B cell (primary cell): ENCODE data around the gene CYTL1. TPM values are rescaled to one million over a fixed set of nuclear protein-coding genes. Genes with fewer than 3 reads are reported as not detected.

ENCODE experiments used
- ATAC-seq: fragments of 200-7000 bp; cut with Tn5 transposase; one replicate; pipeline ENCODE4 v1.10.0; 2021; ENCODE audit warnings: low read depth, mild to moderate bottlenecking, moderate number of reproducible peaks, moderate library complexity
- CTCF ChIA-PET: fragments of 350-600 bp; sonication (Branson Sonifier 250); formaldehyde crosslinking; loops from one replicate; lab custom pipeline; 2021; ENCODE audit warnings: antibody characterized with exemption, inconsistent platforms; lab: Charles Lee
- POLR2A ChIA-PET: fragments of 350-600 bp; sonication (Branson Sonifier 250); formaldehyde crosslinking; loops from one replicate; lab custom pipeline; 2021; ENCODE audit warnings: antibody characterized with exemption; lab: Charles Lee
- DNase-seq: peaks from one replicate; pipeline ENCODE4 v3.0.0; 2013
- H2AFZ ChIP-seq: 2 replicates; pipeline ENCODE4 v1.6.1; 2012; ENCODE audit warnings: mild to moderate bottlenecking, low read depth, low read length; ENCODE audit not compliant: insufficient read depth, poor library complexity, severe bottlenecking
- H3K27ac ChIP-seq, 2 donors: 1 replicate in 1 of 2; 2 replicates in 1 of 2; pipeline ENCODE4 v1.5.1; 2012 to 2013; ENCODE audit warnings: low read length in 2 of 2, mild to moderate bottlenecking in 2 of 2, moderate library complexity in 1 of 2
- H3K27me3 ChIP-seq, 4 experiments: fragments of 200-600 bp in 1 of 4; sonication (generic) in 1 of 4; replicated peaks in 1 of 4; 1 replicate in 2 of 4; 2 replicates in 2 of 4; pipeline versions ENCODE4 v1.6.1 to v1.7.0; 2013 to 2016; ENCODE audit warnings: low read length in 3 of 4, mild to moderate bottlenecking in 2 of 4, mixed read lengths in 1 of 4, moderate library complexity in 1 of 4; ENCODE audit not compliant: insufficient read depth in 4 of 4, control insufficient read depth in 3 of 4; ENCODE audit errors: control extremely low read depth in 1 of 4
- H3K36me3 ChIP-seq, 2 experiments: replicated peaks in 1 of 2; 1 replicate in 1 of 2; 2 replicates in 1 of 2; pipeline versions ENCODE4 v1.6.1 to v1.7.1; 2013; ENCODE audit warnings: low read length in 1 of 2; ENCODE audit not compliant: insufficient read depth in 2 of 2, control insufficient read depth in 1 of 2; ENCODE audit errors: control extremely low read depth in 1 of 2, extremely low read depth in 1 of 2
- H3K4me1 ChIP-seq, 2 donors: fragments of 200-600 bp in 1 of 2; sonication (generic) in 1 of 2; 1 replicate in 1 of 2; 2 replicates in 1 of 2; pipeline versions ENCODE4 v1.5.1 to v1.6.1; 2013 to 2017; ENCODE audit warnings: low read length in 2 of 2; ENCODE audit not compliant: control insufficient read depth in 2 of 2, insufficient read depth in 2 of 2
- H3K4me2 ChIP-seq: replicated peaks from 2 replicates; pipeline ENCODE3; 2012; ENCODE audit warnings: mild to moderate bottlenecking, low read depth, low read length; ENCODE audit not compliant: poor library complexity, severe bottlenecking
- H3K4me3 ChIP-seq, 5 experiments: fragments of 200-600 bp in 1 of 5; sonication (generic) in 1 of 5; 1 replicate in 3 of 5; 2 replicates in 2 of 5; pipeline versions ENCODE4 v1.5.1 to v1.7.0; 2011 to 2016; ENCODE audit warnings: low read length in 4 of 5, mild to moderate bottlenecking in 4 of 5, low read depth in 2 of 5, control low read depth in 1 of 5, moderate library complexity in 1 of 5; ENCODE audit not compliant: insufficient read depth in 1 of 5; ENCODE audit errors: control extremely low read depth in 1 of 5, extremely low read depth in 1 of 5
- H3K79me2 ChIP-seq: fragments of 200-600 bp; sonication (generic); one replicate; pipeline ENCODE4 v1.6.0; 2016; ENCODE audit warnings: low read length; ENCODE audit not compliant: control insufficient read depth, insufficient read depth
- H3K9ac ChIP-seq: fragments of 200-600 bp; sonication (generic); 2 replicates; pipeline ENCODE4 v1.6.1; 2017; ENCODE audit warnings: mild to moderate bottlenecking, low read length, moderate library complexity
- H3K9me3 ChIP-seq, 3 donors: one replicate each; pipeline versions ENCODE4 v1.6.1 to v1.7.1; 2013; ENCODE audit warnings: low read length in 2 of 3; ENCODE audit not compliant: control insufficient read depth in 2 of 3, insufficient read depth in 1 of 3; ENCODE audit errors: control extremely low read depth in 1 of 3
- H4K20me1 ChIP-seq: 2 replicates; pipeline ENCODE4 v1.6.0; 2012; ENCODE audit warnings: mild to moderate bottlenecking, low read length; ENCODE audit not compliant: insufficient read depth, control insufficient read depth, poor library complexity, severe bottlenecking
- H3K27ac Mint-ChIP-seq: one replicate; pipeline ENCODE4 v1.8.0; 2021; ENCODE audit warnings: mixed read lengths
- H3K27me3 Mint-ChIP-seq: one replicate; pipeline ENCODE4 v1.8.0; 2021; ENCODE audit warnings: mixed read lengths
- H3K4me1 Mint-ChIP-seq: one replicate; pipeline ENCODE4 v1.8.0; 2021; ENCODE audit warnings: mixed read lengths
- H3K4me3 Mint-ChIP-seq: one replicate; pipeline ENCODE4 v1.8.0; 2021; ENCODE audit warnings: mixed read lengths
- H3K9me3 Mint-ChIP-seq: one replicate; pipeline ENCODE4 v1.8.0; 2022; ENCODE audit warnings: mixed read lengths; ENCODE audit not compliant: insufficient read depth
- CTCF ChIP-seq: fragments of 200-600 bp; IDR thresholded peaks from one replicate; pipeline ENCODE4 v1.8.0; 2022; ENCODE audit warnings: antibody characterized with exemption, mild to moderate bottlenecking
- EZH2 ChIP-seq: IDR thresholded peaks from 2 replicates; pipeline ENCODE4 v1.6.1; 2012; ENCODE audit warnings: borderline replicate concordance, low read depth, mild to moderate bottlenecking, moderate library complexity, low read length; ENCODE audit not compliant: insufficient read depth, poor library complexity, severe bottlenecking
- WGBS: methylation state at CpG from one replicate; pipeline ENCODE4 v1.1.5; 2013; ENCODE audit warnings: missing lambda C conversion rate; ENCODE audit not compliant: insufficient coverage; 5-methylcytosine and 5-hydroxymethylcytosine counted together
- intact Hi-C: fragments of 100-400 bp; cut with micrococcal nuclease; formaldehyde crosslinking; loops from one replicate; pipeline ENCODE4 v1.10.0; 2022
- polyA plus RNA-seq: library from polyadenylated mRNA; depleted of rRNA; stranded (reverse); fragments of >200 nt; gene quantifications from 2 replicates; pipeline ENCODE4 v1.2.3, GENCODE V29; 2012
- total RNA-seq, 2 donors: library from RNA; stranded (reverse); fragments of 120-200 nt in 1 of 2; gene quantifications; 1 replicate in 1 of 2; 2 replicates in 1 of 2; pipeline versions ENCODE4 v1.2.3 to v1.2.4, GENCODE V29; 2013 to 2022

The CYTL1 gene
- total and polyA plus RNA-seq, 2 donors (not counting 1 experiment from before 2014, with no cell fraction given), result not detected

GRCh38 chr4:5040856-5041620 lies 21.8 kb upstream of the CYTL1 start:
- H3K79me2 ChIP-seq, result no peaks in the 10 kb centered on the region
- Mint-ChIP-seq H3K4me3 (no peak overlapping the region), H3K27ac (no peak overlapping the region), H3K4me1 (peaks cover 15% of the 10 kb centered on the region), H3K9me3 (no peaks in the 10 kb centered on the region), H3K27me3 (peaks cover 40% of the 10 kb centered on the region)
- CTCF ChIA-PET, result no interaction called here
- no peak overlapping the region for H3K9ac ChIP-seq
- no peaks in the 10 kb centered on the region for H3K36me3 ChIP-seq
- DNase-seq (no peak), ATAC-seq (no peak)
- TF ChIP-seq CTCF, result no peak
- TF ChIP-seq EZH2, result no peak
- H3K9me3 ChIP-seq, result peaks cover 0 to 3% (median 0%) of the 10 kb centered on the region in 3 donors
- H3K4me3 ChIP-seq, result no peak overlapping the region
- POLR2A ChIA-PET, result no interaction called here
- intact Hi-C loops, result no loop called here
- H4K20me1 ChIP-seq, result no peaks in the 10 kb centered on the region
- 88% methylated on average over 4 of the region's 9 CpGs for WGBS
- no peak overlapping the region for H3K27ac ChIP-seq
- peaks cover 0 to 11% (median 1%) of the 10 kb centered on the region in 4 experiments for H3K27me3 ChIP-seq
- peaks cover 15 to 20% of the 10 kb centered on the region in 2 donors for H3K4me1 ChIP-seq
- H3K4me2 ChIP-seq, result no peak overlapping the region
- H2AFZ ChIP-seq, result no peak overlapping the region

DNA sequence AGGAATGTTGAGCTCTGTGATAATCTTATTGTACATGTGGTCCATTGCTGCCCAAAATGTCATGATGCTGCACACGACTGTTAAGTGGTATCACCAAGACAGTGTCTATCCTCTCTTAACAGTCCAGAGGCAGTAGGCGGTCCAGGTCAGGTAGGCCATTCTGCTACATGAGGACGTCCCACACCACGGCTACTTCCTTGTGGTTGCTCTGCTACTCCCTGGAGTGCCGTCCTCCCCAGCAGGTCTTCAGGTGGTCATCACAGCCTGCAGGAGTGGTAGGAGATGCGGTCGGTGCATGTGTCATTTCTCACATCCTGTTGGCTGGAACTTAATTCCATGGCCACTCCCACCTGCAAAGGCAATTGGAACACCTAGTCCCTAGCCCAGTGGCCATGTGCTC lies 20.5 kb upstream of the CYTL1 start:
- H3K4me1 ChIP-seq, result peaks cover 10 to 14% of the 10 kb centered on the region in 2 donors
- peaks cover 0 to 11% (median 1%) of the 10 kb centered on the region in 4 experiments for H3K27me3 ChIP-seq
- TF ChIP-seq EZH2 (no peak), CTCF (no peak)
- POLR2A ChIA-PET, result no interaction called here
- H3K27ac ChIP-seq, result no peak overlapping the region
- H3K4me3 ChIP-seq, result no peak overlapping the region
- H3K36me3 ChIP-seq, result no peaks in the 10 kb centered on the region
- no peak overlapping the region for H3K9ac ChIP-seq
- peaks cover 0 to 3% (median 0%) of the 10 kb centered on the region in 3 donors for H3K9me3 ChIP-seq
- Mint-ChIP-seq H3K27me3 (peaks cover 29% of the 10 kb centered on the region), H3K27ac (no peak overlapping the region), H3K4me1 (peaks cover 7% of the 10 kb centered on the region), H3K4me3 (no peak overlapping the region), H3K9me3 (no peaks in the 10 kb centered on the region)
- no peaks in the 10 kb centered on the region for H4K20me1 ChIP-seq
- DNase-seq (no peak), ATAC-seq (no peak)
- no peak overlapping the region for H2AFZ ChIP-seq
- CTCF ChIA-PET, result no interaction called here
- H3K4me2 ChIP-seq, result no peak overlapping the region
- H3K79me2 ChIP-seq, result no peaks in the 10 kb centered on the region
- intact Hi-C loops, result no loop called here
- WGBS, result 92% methylated on average over 7 of the region's 7 CpGs
